SK-N-SH treated with all-trans-retinoic acid at 6 μM for 48 hours (cell line): ENCODE measurements around the gene PGAM1.

Source experiments
- BACH2 ChIP-seq: fragments of 250-450 bp; sonication (Bioruptor Pico); IDR thresholded peaks from 2 replicates; pipeline ENCODE4 v1.9.0; 2021; ENCODE audit warnings: mild to moderate bottlenecking, borderline replicate concordance
- CREB5 ChIP-seq: fragments of 250-450 bp; sonication (Bioruptor Pico); IDR thresholded peaks from 2 replicates; pipeline ENCODE4 v1.5.1; 2020; ENCODE audit warnings: low read depth, mild to moderate bottlenecking, moderate library complexity
- SNAI2 ChIP-seq: fragments of 250-450 bp; sonication (Bioruptor Pico); IDR thresholded peaks from 2 replicates; pipeline ENCODE4 v1.5.0; 2020; ENCODE audit warnings: mild to moderate bottlenecking, moderate library complexity
- TCF4 ChIP-seq: fragments of 250-450 bp; sonication (Bioruptor Pico); IDR thresholded peaks from 2 replicates; pipeline ENCODE4 v1.8.0; 2021; ENCODE audit warnings: mild to moderate bottlenecking, moderate library complexity, borderline replicate concordance

GRCh38 chr10:97384641-97385040, 41.4 kb upstream of the PGAM1 start:
- TF ChIP-seq CREB5, result no peak
- TF ChIP-seq BACH2 (CRISPR knock-in tag), result no peak
- no peak for TF ChIP-seq SNAI2 (CRISPR knock-in tag)
- TF ChIP-seq TCF4 (CRISPR knock-in tag), result no peak
